Activated CD4-positive, alpha-beta T cell treated with anti-CD3 and anti-CD28 coated beads, Interleukin-2, amount 10 ng/mL, durations not matched to agents 7 days and 5 days (primary cell): Measurements from ENCODE around the gene SLC48A1. TPM values are rescaled to one million over a fixed set of nuclear protein-coding genes. Genes with fewer than 3 reads are reported as not detected.

Experiments
- CTCF ChIA-PET: fragments of 350-600 bp; sonication (Branson Sonifier 250); formaldehyde crosslinking; loops from one replicate; lab custom pipeline; 2021; ENCODE audit warnings: antibody characterized with exemption; lab: Charles Lee
- POLR2A ChIA-PET: fragments of 350-600 bp; sonication (Branson Sonifier 250); formaldehyde crosslinking; loops from one replicate; lab custom pipeline; 2021; ENCODE audit warnings: antibody characterized with exemption; lab: Charles Lee
- DNase-seq: peaks from one replicate; pipeline ENCODE4 v3.0.0-alpha.2; 2020
- H3K27ac Mint-ChIP-seq: one replicate; pipeline ENCODE4 v1.8.0; 2021; ENCODE audit warnings: mild to moderate bottlenecking, moderate library complexity, mixed read lengths
- H3K27me3 Mint-ChIP-seq: one replicate; pipeline ENCODE4 v1.8.0; 2021; ENCODE audit warnings: mixed read lengths
- H3K36me3 Mint-ChIP-seq: one replicate; pipeline ENCODE4 v1.8.0; 2021; ENCODE audit warnings: low read depth, mixed read lengths
- H3K4me1 Mint-ChIP-seq: one replicate; pipeline ENCODE4 v1.8.0; 2021; ENCODE audit warnings: mixed read lengths
- H3K4me3 Mint-ChIP-seq: one replicate; pipeline ENCODE4 v1.8.0; 2021; ENCODE audit warnings: mild to moderate bottlenecking, moderate library complexity, mixed read lengths
- H3K9me3 Mint-ChIP-seq: one replicate; pipeline ENCODE4 v1.8.0; 2021; ENCODE audit warnings: mixed read lengths
- total RNA-seq, 2 experiments: library from RNA; stranded (reverse); gene quantifications; one replicate each; pipeline ENCODE4 v1.2.3, GENCODE V29; 2021

The SLC48A1 gene
- total RNA-seq: 1 to 10 TPM; 7.9 to 9.1 TPM

- DNase-seq: peak; percentile 67
- peaks cover 9% of the 10 kb centered on the region for H3K27me3 Mint-ChIP-seq
- no peaks in the 10 kb centered on the region for H3K9me3 Mint-ChIP-seq
- no peaks in the 10 kb centered on the region for H3K36me3 Mint-ChIP-seq
- POLR2A ChIA-PET: no interaction called here
- peak within 1 kb of the TSS; percentile 80 for H3K27ac Mint-ChIP-seq
- CTCF ChIA-PET: interaction anchor here (0.7 to 2.8 kb wide), 6 partner anchors 9 to 176 kb away, joined by 3 to 15 read pairs (median 5); no protein-coding TSS in a partner anchor
- peaks cover 40% of the 10 kb centered on the region for H3K4me1 Mint-ChIP-seq
- H3K4me3 Mint-ChIP-seq: peak within 1 kb of the TSS; percentile 88
These were observed at the start of gene SLC48A1 for GRCh38 chr12:47773062-47773857. Gene SLC48A1 (plus strand): TSS chr12:47773238. CDS start chr12:47773305, 67 bp downstream.

DNA sequence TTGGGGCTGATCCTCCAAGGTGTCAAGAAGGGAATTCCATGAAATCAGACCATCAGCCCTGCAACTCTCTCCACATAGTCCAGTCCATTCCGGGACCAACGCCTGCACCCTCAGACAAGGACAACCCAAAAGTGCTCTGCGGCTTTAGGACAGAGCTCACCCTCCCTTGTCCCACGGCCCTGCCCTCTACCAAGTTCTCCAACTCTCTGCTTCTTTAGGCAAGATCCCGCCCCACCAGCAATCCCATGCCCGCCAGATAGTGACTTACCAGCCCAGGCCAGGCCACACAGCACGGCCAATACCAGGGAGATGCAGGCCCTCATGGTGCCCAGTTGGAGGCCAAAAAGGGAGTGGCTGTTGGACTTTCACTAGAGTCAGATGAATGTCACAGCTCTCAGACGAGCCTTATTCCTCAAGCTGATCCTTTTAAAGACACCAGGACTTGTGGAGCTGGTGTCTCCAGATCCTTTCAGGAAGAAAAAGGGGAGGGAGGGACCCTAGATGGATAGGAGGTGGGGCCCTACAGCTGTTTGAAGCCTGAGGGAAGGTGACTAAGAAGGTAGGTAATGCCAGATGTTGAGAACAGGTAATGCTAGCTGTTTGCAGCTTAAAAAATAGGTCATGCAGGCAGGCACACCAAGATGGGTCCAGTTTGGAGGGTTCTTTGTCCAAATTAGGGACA lies 47.8 kb upstream of the SLC48A1 start, which contains the start of gene ENDOU:
Gene ENDOU (minus strand): TSS at position 400 of the 682 bp plus-strand sequence. CDS start 77 bp downstream, at position 323.
- POLR2A ChIA-PET: no interaction called here

GRCh38 chr12:47725893-47726292 lies 47.1 kb upstream of the SLC48A1 start:
- POLR2A ChIA-PET: no interaction called here
- no peak overlapping the region for H3K4me3 Mint-ChIP-seq

More for the DNA sequence above, 47.8 kb upstream of the SLC48A1 start, which contains the start of gene ENDOU:
- no peaks in the 10 kb centered on the region for H3K9me3 Mint-ChIP-seq
- no peak for DNase-seq
- H3K27ac Mint-ChIP-seq: peak within 1 kb of the TSS; percentile 27
- H3K27me3 Mint-ChIP-seq: no peaks in the 10 kb centered on the region
- H3K36me3 Mint-ChIP-seq: peaks cover 3% of the 10 kb centered on the region
- CTCF ChIA-PET: interaction anchor here (0.6 to 5.1 kb wide), 7 partner anchors 10 to 224 kb away, joined by 3 to 40 read pairs (median 5); no protein-coding TSS in a partner anchor
- H3K4me3 Mint-ChIP-seq: no peak within 1 kb of the TSS
- peaks cover 29% of the 10 kb centered on the region for H3K4me1 Mint-ChIP-seq

DNA sequence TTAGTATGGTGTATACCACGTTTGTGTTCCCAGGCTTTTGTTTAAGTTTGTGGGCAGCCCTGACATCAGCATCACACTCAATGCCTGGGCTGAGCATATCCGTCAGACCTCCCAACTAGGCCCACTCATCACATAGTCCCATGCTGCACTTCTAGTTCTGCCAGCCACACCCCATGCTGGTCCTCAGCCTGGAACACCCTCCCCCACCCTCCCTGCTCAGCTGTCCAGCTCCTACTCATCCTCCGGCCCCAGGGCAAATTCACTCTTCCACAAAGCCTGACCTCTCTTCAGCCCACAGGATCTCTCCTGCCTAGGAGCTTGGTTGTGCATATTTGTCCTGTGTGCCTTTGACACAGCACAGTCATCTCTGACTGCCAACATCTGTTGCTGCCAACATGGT lies 43.8 kb upstream of the SLC48A1 start:
- no peaks in the 10 kb centered on the region for H3K9me3 Mint-ChIP-seq
- ChIA-PET POLR2A (no interaction called here), CTCF (interaction anchor here (1.1 kb wide), 1 partner anchor 14 kb away, joined by 4 read pairs; no protein-coding TSS in a partner anchor)
- no peak overlapping the region for H3K4me3 Mint-ChIP-seq
- H3K27me3 Mint-ChIP-seq: no peaks in the 10 kb centered on the region
- no peaks in the 10 kb centered on the region for H3K36me3 Mint-ChIP-seq
- H3K27ac Mint-ChIP-seq: no peak overlapping the region
- no peak for DNase-seq
- H3K4me1 Mint-ChIP-seq: no peaks in the 10 kb centered on the region

More at GRCh38 chr12:47725893-47726292, 47.1 kb upstream of the SLC48A1 start:
- Mint-ChIP-seq H3K27me3 (no peaks in the 10 kb centered on the region), H3K27ac (no peak overlapping the region), H3K4me1 (peaks cover 25% of the 10 kb centered on the region), H3K36me3 (peaks cover 3% of the 10 kb centered on the region), H3K9me3 (no peaks in the 10 kb centered on the region)
- CTCF ChIA-PET: interaction anchor here (0.6 to 5.1 kb wide), 6 partner anchors 10 to 46 kb away, joined by 3 to 40 read pairs (median 8); no protein-coding TSS in a partner anchor
- DNase-seq: no peak

DNA sequence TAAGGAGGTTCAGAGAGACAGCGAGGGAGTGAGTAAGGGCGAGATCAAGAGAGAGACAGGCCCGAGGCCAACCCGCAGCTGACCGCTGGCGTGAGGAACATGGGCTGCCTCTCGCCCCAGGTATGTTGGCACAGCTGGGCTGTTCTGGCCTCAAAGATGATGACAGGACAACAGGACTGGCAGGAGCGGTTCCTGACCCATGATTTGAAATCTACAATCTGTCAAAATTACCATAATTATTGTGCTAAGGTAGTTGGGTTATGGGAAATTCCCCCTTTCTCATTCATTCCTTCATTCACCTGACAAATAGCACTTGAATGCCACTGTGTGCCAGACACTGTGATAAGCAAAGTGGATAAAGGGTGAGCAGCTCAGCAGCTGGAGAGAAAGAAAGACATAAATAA lies 42.7 kb upstream of the SLC48A1 start:
- H3K36me3 Mint-ChIP-seq: no peaks in the 10 kb centered on the region
- H3K4me1 Mint-ChIP-seq: no peaks in the 10 kb centered on the region
- CTCF ChIA-PET: interaction anchor here (0.9 to 2.0 kb wide), 4 partner anchors 10 to 17 kb away, joined by 3 to 5 read pairs (median 4); no protein-coding TSS in a partner anchor
- H3K4me3 Mint-ChIP-seq: no peak overlapping the region
- no peak overlapping the region for H3K27ac Mint-ChIP-seq
- no peak for DNase-seq
- H3K9me3 Mint-ChIP-seq: no peaks in the 10 kb centered on the region
- POLR2A ChIA-PET: no interaction called here
- no peaks in the 10 kb centered on the region for H3K27me3 Mint-ChIP-seq

DNA sequence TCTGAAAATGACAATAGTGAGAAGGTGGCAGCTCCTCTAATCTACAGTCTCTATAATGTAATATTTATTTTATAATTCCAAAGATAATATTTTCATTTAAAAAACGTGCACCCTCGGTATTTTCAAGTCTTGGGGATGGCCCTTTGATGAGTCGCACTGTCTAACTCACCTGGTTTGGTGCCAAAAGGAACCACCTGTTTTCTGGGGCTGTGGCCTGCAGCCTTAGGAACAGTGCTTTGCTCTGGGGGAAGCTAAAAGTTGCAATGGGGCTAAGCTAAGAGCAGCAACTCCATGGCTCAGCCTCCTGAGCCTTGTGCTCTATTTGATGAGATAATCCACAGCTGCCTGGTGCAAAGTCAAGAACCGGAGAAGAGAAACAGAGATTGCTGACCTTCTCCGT lies 41.3 kb upstream of the SLC48A1 start:
- H3K27ac Mint-ChIP-seq: no peak overlapping the region

GRCh38 chr12:47732504-47732903 lies 40.5 kb upstream of the SLC48A1 start:
- Mint-ChIP-seq H3K9me3 (no peaks in the 10 kb centered on the region), H3K27me3 (no peaks in the 10 kb centered on the region), H3K36me3 (no peaks in the 10 kb centered on the region), H3K4me3 (no peak overlapping the region), H3K4me1 (no peaks in the 10 kb centered on the region), H3K27ac (no peak overlapping the region)
- ChIA-PET POLR2A (interaction anchor here (0.7 kb wide), 1 partner anchor 294 kb away, joined by 3 read pairs; no protein-coding TSS in a partner anchor), CTCF (interaction anchor here (0.8 to 3.6 kb wide), 13 partner anchors 10 to 887 kb away, joined by 3 to 17 read pairs (median 4); no protein-coding TSS in a partner anchor)
- DNase-seq: no peak

More for the DNA sequence above, 41.3 kb upstream of the SLC48A1 start:
- no peak overlapping the region for H3K4me3 Mint-ChIP-seq
- no peak for DNase-seq
- no peaks in the 10 kb centered on the region for H3K4me1 Mint-ChIP-seq
- ChIA-PET POLR2A (no interaction called here), CTCF (interaction anchor here (0.8 to 2.2 kb wide), 9 partner anchors 9 to 274 kb away, joined by 3 to 9 read pairs (median 3); no protein-coding TSS in a partner anchor)
- H3K9me3 Mint-ChIP-seq: no peaks in the 10 kb centered on the region
- H3K36me3 Mint-ChIP-seq: no peaks in the 10 kb centered on the region
- H3K27me3 Mint-ChIP-seq: no peaks in the 10 kb centered on the region

- Mint-ChIP-seq H3K27me3 (no peaks in the 10 kb centered on the region), H3K27ac (peak overlapping the region; percentile 73), H3K4me3 (no peak overlapping the region), H3K36me3 (no peaks in the 10 kb centered on the region), H3K4me1 (no peaks in the 10 kb centered on the region), H3K9me3 (no peaks in the 10 kb centered on the region)
- no peak for DNase-seq
- CTCF ChIA-PET: interaction anchor here (0.8 to 3.6 kb wide), 13 partner anchors 9 to 886 kb away, joined by 3 to 17 read pairs (median 4); no protein-coding TSS in a partner anchor
- POLR2A ChIA-PET: interaction anchor here (0.7 kb wide), 1 partner anchor 294 kb away, joined by 3 read pairs; no protein-coding TSS in a partner anchor
These were observed 39.9 kb upstream of the SLC48A1 start for GRCh38 chr12:47733142-47733541.

GRCh38 chr12:47734725-47735480 lies 38.1 kb upstream of the SLC48A1 start:
- Mint-ChIP-seq H3K4me3 (no peak overlapping the region), H3K27me3 (no peaks in the 10 kb centered on the region), H3K4me1 (peaks cover 1% of the 10 kb centered on the region), H3K36me3 (no peaks in the 10 kb centered on the region), H3K27ac (no peak overlapping the region), H3K9me3 (no peaks in the 10 kb centered on the region)
- ChIA-PET CTCF (interaction anchor here (2.1 to 3.6 kb wide), 2 partner anchors 13 to 18 kb away, joined by 8 to 17 read pairs; no protein-coding TSS in a partner anchor), POLR2A (no interaction called here)
- DNase-seq: no peak

GRCh38 chr12:47735649-47736048 lies 37.4 kb upstream of the SLC48A1 start:
- H3K4me1 Mint-ChIP-seq: peaks cover 1% of the 10 kb centered on the region
- H3K9me3 Mint-ChIP-seq: no peaks in the 10 kb centered on the region
- H3K27ac Mint-ChIP-seq: no peak overlapping the region
- no peak overlapping the region for H3K4me3 Mint-ChIP-seq
- DNase-seq: no peak
- H3K27me3 Mint-ChIP-seq: no peaks in the 10 kb centered on the region
- ChIA-PET CTCF (interaction anchor here (0.9 to 3.6 kb wide), 7 partner anchors 12 to 102 kb away, joined by 3 to 17 read pairs (median 4); no protein-coding TSS in a partner anchor), POLR2A (no interaction called here)
- no peaks in the 10 kb centered on the region for H3K36me3 Mint-ChIP-seq

- ChIA-PET CTCF (interaction anchor here (0.9 to 2.1 kb wide), 10 partner anchors 11 to 104 kb away, joined by 3 to 8 read pairs (median 4); no protein-coding TSS in a partner anchor), POLR2A (no interaction called here)
- H3K4me3 Mint-ChIP-seq: no peak overlapping the region
These were observed 36.8 kb upstream of the SLC48A1 start for GRCh38 chr12:47736216-47736615.

More at GRCh38 chr12:47736216-47736615, 36.8 kb upstream of the SLC48A1 start:
- Mint-ChIP-seq H3K4me1 (peaks cover 6% of the 10 kb centered on the region), H3K9me3 (no peaks in the 10 kb centered on the region), H3K27me3 (no peaks in the 10 kb centered on the region), H3K36me3 (no peaks in the 10 kb centered on the region), H3K27ac (no peak overlapping the region)
- no peak for DNase-seq
